Liver (tissue), 3 donors: ENCODE data around the gene PELI3.

Experiments used
- ATF3 ChIP-seq: IDR thresholded peaks from 2 replicates; pipeline ENCODE4 v1.6.1; 2016; ENCODE audit warnings: antibody characterized with exemption
- CTCF ChIP-seq: fragments of 150-350 bp; IDR thresholded peaks from 2 replicates; pipeline ENCODE4 v1.5.1; 2017; ENCODE audit warnings: improper control_type of control experiment, low read depth, low read length; ENCODE audit not compliant: missing input control
- JUND ChIP-seq, 2 donors: IDR thresholded peaks; 2 replicates each; pipeline ENCODE4 v1.6.1; 2016; ENCODE audit warnings: antibody characterized with exemption in 2 of 2
- MAX ChIP-seq: IDR thresholded peaks from 2 replicates; pipeline ENCODE4 v1.6.1; 2016; ENCODE audit warnings: antibody characterized with exemption
- NR2F2 ChIP-seq: IDR thresholded peaks from 2 replicates; pipeline ENCODE4 v1.6.1; 2016; ENCODE audit warnings: antibody characterized with exemption
- RAD21 ChIP-seq, 2 donors: IDR thresholded peaks; 2 replicates each; pipeline ENCODE4 v1.6.1; 2016; ENCODE audit warnings: antibody characterized with exemption in 2 of 2, mild to moderate bottlenecking in 2 of 2
- TF ChIP-seq, protein P1 (sequence below): IDR thresholded peaks from 2 replicates; pipeline ENCODE4 v1.6.1; 2016; ENCODE audit warnings: antibody characterized with exemption, mild to moderate bottlenecking
- donor health status: healthy.
- donor health status: healthy.

- TF ChIP-seq CTCF (no peak), NR2F2 (no peak), ATF3 (no peak), JUND (IDR thresholded peaks at IDR 0.05) (no peak), RAD21 (IDR thresholded peaks at IDR 0.05) (no peak), MAX (no peak)
- TF ChIP-seq, protein P1, sequence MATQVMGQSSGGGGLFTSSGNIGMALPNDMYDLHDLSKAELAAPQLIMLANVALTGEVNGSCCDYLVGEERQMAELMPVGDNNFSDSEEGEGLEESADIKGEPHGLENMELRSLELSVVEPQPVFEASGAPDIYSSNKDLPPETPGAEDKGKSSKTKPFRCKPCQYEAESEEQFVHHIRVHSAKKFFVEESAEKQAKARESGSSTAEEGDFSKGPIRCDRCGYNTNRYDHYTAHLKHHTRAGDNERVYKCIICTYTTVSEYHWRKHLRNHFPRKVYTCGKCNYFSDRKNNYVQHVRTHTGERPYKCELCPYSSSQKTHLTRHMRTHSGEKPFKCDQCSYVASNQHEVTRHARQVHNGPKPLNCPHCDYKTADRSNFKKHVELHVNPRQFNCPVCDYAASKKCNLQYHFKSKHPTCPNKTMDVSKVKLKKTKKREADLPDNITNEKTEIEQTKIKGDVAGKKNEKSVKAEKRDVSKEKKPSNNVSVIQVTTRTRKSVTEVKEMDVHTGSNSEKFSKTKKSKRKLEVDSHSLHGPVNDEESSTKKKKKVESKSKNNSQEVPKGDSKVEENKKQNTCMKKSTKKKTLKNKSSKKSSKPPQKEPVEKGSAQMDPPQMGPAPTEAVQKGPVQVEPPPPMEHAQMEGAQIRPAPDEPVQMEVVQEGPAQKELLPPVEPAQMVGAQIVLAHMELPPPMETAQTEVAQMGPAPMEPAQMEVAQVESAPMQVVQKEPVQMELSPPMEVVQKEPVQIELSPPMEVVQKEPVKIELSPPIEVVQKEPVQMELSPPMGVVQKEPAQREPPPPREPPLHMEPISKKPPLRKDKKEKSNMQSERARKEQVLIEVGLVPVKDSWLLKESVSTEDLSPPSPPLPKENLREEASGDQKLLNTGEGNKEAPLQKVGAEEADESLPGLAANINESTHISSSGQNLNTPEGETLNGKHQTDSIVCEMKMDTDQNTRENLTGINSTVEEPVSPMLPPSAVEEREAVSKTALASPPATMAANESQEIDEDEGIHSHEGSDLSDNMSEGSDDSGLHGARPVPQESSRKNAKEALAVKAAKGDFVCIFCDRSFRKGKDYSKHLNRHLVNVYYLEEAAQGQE: no peak
These were observed 40.4 kb upstream of the PELI3 start for GRCh38 chr11:66426314-66426713.
